Vagina (tissue), 2 donors: ENCODE measurements around the gene LINGO1.

Source experiments
- POLR2A ChIP-seq, 2 donors: fragments of 450-650 bp; IDR thresholded peaks; one replicate each; pipeline ENCODE4 v1.6.1; 2017; ENCODE audit warnings: antibody characterized with exemption in 2 of 2, mild to moderate bottlenecking in 2 of 2, moderate library complexity in 2 of 2
- TF ChIP-seq, protein P1 (sequence below), 3 experiments: fragments of 450-650 bp in 2 of 3; fragments of 200-600 bp in 1 of 3; sonication (generic) in 1 of 3; IDR thresholded peaks; one replicate each; pipeline ENCODE4 v1.5.1; 2017 to 2019; ENCODE audit warnings: antibody characterized with exemption in 3 of 3, mild to moderate bottlenecking in 2 of 3, moderate library complexity in 2 of 3

DNA sequence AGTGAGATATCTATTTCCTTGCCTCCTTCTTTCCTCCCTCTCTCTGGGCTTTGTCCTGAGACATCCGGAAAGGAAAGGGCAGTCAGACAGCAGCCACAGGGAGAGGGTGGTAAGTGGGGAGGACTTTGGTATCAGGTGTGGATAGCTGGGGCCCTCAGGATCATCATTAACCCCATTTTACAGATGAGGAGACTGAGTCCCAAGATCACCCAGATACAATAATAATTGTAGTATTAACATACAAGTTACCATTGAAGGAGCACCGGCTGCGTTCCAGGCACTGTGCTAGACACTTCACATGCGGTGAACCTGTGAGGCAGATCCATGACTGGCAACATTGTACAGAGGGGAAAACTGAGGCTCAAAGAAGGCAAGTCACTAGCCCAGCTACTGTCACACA lies 15.2 kb upstream of the LINGO1 start:
- TF ChIP-seq, protein P1, sequence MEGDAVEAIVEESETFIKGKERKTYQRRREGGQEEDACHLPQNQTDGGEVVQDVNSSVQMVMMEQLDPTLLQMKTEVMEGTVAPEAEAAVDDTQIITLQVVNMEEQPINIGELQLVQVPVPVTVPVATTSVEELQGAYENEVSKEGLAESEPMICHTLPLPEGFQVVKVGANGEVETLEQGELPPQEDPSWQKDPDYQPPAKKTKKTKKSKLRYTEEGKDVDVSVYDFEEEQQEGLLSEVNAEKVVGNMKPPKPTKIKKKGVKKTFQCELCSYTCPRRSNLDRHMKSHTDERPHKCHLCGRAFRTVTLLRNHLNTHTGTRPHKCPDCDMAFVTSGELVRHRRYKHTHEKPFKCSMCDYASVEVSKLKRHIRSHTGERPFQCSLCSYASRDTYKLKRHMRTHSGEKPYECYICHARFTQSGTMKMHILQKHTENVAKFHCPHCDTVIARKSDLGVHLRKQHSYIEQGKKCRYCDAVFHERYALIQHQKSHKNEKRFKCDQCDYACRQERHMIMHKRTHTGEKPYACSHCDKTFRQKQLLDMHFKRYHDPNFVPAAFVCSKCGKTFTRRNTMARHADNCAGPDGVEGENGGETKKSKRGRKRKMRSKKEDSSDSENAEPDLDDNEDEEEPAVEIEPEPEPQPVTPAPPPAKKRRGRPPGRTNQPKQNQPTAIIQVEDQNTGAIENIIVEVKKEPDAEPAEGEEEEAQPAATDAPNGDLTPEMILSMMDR (IDR thresholded peaks at IDR 0.05), result no peak
- TF ChIP-seq POLR2A (IDR thresholded peaks at IDR 0.05), result no peak
